Measurements from ENCODE around the gene TCEA3.

The TCEA3 gene

DNA sequence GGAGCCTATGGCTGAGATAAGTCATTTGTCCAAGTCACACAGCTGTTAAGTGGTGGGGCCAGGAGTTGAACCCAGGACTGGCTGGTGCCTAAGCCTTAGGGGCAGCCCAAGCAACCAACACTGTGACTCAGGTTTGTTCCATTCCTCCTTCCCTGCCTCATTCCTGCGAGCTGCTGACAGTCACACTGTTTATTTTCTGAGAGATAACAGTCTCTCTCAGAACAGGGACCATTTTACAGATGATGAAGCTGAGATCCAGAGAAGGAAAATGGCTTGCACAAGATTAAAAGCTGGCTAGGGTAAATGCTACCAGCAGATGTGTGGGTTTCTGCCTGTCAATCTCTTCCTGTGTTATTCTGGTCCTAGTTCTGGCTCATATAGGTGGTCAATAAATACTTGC lies 24.3 kb upstream of the TCEA3 start:
- DNase-seq (ENCODE audit: low read depth in 1 of 2, low spot score in 1 of 2), result no peak

DNA sequence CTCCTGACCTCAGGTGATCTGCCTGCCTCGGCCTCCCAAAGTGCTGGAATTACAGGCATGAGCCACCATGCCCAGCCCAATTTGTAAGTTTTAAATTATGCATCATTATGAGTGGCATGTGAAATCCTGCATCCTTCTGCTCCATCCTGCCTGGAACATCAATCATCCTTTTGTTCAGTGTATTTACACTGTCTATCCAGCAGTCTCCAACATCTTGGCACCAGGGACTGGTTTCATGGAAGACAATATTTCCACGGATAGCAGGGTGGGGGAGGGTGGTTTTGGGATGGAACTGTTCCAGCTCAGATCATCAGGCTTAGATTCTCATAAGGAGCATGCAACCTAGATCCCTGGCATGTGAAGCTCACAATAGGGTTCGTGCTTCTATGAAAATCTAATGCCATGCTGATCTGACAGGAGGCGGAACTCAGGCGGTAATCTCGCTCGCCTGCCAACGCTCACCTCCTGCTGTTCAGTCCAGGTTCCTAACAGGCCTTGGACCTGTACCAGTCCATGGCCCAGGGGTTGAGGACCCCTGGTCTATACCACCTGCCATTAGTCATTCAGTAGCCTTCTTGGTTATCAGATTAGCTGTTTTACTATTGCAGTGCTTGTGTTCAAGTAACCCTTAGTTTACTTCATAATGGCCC lies 22.2 kb upstream of the TCEA3 start:
- no peak for DNase-seq (ENCODE audit: low read depth in 1 of 2, low spot score in 1 of 2)

DNA sequence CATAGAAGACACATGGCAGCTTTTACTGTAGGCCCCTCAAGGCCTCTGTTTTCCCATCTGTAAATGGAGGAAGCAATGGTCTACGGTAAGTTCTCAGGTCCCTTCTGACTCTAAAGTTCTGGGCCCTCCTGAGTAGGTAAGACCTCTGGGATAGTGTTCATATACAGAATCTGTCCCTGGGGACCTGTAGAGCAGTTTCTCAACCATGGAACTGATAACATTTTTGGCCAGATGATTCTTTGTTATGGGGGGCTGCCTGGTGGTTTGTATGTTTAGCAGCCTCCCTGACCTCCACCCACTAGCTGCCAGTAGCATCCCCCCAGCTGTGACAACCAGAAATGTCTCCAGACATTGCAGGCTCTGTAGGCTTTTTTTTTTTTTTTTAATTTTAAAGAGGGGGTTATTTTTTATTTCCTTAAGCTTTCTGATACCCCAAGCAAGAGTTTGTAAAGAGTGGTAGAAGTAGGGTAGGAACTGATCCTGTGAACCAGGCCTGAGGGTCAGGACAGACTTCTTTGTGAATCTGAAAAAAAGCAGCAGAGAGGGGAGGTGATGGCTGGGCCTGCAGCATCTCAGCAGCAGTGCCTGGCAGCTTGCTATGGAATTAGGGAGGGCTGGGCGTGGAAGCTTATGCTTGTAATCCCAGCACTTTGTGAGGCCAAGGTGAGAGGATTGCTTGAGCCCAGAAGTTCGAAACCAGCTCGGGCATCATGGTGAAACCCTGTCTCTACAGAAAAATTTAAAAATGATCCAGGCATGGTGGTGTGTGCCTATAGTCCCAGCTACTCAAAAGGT lies 20.2 kb upstream of the TCEA3 start:
- no peak for DNase-seq (ENCODE audit: low read depth in 1 of 2, low spot score in 1 of 2)

DNA sequence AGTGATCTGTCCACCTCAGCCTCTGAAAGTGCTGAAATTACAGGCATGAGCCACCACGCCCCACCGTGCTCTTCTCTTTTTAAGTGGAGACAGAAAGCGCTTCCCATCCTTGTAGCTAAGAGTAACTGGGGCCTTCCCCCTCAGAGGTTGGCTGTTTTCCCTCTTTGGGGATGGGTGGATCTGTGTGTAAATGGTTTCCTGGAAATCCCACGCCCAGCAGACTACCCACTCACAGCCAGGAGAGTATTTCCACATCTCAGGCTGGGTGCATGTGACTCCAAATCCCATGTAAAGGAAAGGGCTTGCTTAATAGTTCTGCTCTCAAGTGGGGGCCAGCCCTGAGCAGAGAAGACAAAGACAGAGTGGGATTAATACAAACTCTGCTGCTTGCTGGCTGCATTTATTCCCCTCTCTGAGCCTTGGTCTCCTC lies 19.6 kb upstream of the TCEA3 start:
- no peak for DNase-seq (ENCODE audit: low read depth in 1 of 2, low spot score in 1 of 2)

- no peak for DNase-seq (ENCODE audit: low read depth in 1 of 2, low spot score in 1 of 2)
Observed at GRCh38 chr1:23442751-23443150, 18.2 kb upstream of the TCEA3 start.

- no peak for DNase-seq (ENCODE audit: low read depth in 1 of 2, low spot score in 1 of 2)
Observed at GRCh38 chr1:23441446-23442148, 17.0 kb upstream of the TCEA3 start.

DNA sequence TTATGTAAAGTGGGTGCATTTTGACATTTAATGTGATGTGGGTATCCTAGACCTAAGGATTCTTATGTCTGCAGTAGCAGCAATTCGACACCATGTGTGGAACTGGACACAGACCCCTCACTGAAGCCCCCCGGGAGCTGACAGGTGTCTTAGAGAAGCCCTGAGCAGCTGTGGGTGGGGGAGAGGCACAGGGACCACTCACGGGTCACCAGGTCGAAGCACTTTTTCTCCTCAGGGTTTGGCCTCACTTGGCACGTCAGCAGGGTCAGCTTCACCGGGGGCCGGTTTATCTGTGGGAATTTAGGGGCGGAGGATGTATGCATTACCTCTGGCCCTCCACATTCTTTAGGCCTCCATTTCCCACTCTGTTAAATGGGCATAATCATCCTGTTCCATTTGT lies 14.0 kb upstream of the TCEA3 start:
- no peak for DNase-seq (ENCODE audit: low read depth in 1 of 2, low spot score in 1 of 2)

DNA sequence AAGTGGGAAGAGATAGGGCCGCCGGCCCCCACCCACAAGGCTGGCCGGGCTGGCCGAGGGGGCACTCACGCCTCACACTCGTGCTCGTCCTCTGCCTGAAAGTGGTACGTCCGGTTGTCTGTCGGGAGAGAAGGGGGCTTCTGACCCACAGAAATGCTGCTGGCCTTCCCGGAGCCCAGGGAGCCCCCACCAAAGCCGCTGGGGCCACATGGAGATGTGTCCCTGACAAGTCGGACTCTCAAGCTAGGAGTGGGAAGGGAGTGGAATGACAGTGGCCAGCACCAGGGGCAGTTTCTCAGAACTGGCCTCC lies 12.8 kb upstream of the TCEA3 start:
- DNase-seq (ENCODE audit: low read depth in 1 of 2, low spot score in 1 of 2), result no peak

DNA sequence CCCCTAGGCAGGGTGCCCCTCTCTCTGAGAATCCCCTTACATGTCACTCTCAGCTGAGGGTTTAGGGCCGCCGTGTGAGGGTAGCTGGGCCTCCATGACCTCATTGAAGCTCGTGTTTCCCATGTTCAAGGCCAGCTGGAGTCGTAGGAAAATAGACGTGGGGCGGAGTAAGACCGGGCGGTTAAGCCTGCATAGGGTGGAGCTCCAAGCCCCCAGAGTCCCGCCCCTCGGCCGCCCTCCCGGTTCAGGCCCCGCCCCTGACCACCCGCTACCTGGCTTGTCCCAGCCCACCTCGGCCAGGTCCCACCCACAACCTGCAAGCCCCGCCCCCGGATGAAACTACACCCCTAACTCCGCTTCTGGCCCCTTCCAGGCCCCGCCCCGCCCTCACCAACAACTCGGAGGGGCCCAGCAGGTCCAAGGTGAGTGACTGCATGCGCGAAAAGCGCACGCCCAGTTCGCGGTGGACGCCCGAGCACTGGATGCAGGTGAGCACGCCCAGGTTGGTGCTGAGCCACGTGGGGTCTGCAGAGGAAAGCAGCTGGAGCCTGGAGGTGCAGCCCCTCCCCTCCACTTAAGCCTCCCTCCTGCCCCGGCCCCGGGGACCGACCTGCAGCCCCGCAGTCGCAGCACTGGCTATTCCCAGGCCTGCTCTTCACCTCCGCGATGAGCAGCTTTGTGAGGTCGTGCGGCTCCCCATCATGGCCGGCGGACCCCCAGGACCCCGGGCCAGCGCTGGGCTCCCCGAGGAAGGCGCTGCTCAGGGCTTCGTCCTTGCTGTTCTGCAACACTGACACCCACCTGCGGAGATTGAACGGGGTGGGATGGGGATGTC lies 12.2 kb upstream of the TCEA3 start:
- DNase-seq (ENCODE audit: low read depth in 1 of 2, low spot score in 1 of 2), result no peak

- DNase-seq (ENCODE audit: low read depth in 1 of 2, low spot score in 1 of 2), result no peak
Observed at GRCh38 chr1:23434260-23434775, 9.8 kb upstream of the TCEA3 start.

DNA sequence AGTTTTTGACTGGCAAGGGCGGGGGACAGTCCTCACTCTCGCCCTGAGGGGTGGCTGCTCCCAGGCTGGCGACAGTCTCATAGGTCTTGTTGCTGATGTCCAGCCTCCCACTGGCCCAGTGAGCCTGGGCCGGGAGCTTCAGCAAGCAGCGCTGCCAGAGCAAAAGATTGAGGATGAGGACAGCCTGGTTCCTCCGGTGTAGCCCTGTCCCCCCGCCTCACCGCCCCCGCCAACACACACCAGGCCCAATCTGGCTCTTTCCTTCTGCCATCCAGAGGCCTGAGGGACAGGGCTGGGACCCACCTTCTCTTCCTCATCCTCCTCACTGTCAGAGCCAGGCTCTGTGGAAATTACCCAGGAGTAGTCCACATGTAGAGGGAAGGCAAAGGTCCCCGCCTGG lies 8.6 kb upstream of the TCEA3 start:
- no peak for DNase-seq (ENCODE audit: low read depth in 1 of 2, low spot score in 1 of 2)

DNA sequence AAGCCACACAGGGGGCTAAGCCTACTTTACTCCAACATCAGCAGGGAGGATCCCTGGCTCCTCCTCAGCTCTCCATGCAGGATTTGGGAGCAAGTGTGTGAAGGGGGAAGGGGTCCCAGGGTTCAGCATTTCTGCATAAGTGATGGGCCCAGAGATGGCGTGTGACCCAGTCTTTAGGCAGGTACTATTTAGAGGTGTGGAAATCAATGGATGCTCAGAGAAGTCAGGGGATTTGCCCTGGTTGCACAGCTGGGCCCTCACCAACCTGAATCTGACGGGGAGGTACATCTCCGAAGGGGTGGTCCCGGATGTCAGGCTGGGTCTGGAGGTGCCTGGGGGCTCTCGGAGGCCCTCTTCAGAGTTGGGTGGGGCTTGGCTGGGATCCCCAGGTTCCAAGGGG lies 6.9 kb upstream of the TCEA3 start:
- DNase-seq (ENCODE audit: low read depth in 1 of 2, low spot score in 1 of 2), result no peak

GRCh38 chr1:23430803-23431202 lies 6.3 kb upstream of the TCEA3 start:
- DNase-seq (ENCODE audit: low read depth in 1 of 2, low spot score in 1 of 2), result no peak

DNA sequence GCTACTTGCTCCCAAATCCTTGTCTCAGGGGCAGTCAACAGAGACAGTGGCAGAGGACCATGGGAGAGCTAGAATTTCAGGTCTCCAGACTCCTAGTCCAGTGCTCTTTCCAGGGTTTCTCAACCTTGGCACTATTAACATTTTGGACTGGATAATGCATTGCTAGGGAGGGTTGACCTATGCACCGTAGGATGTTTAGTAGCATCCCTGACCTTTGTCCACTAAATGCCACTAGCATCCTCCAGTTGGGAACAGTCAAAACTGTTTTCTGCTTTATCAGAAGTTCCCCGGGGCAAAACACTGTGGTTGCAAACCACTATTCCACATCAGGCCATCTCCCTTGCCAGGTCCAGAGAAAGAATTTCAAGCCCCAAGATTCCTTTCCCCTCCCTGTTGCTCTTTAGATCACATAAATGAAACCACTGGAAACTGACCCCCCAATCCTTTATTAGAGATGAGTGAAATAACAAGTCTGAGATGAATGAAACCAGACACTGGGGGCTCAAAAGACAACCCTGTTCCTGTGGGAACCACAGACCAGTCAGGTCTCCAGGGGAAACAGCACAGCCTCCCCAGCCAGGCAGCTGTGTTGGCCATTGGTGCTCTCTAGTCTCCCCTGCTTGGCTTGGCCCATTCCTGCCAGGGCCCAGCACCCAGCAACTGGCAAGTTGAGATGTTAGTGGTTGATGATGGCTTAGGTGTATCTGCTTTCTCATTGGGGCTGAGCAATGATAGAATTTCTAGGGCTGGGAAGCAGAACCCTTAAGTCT lies 3.8 kb upstream of the TCEA3 start:
- no peak for DNase-seq (ENCODE audit: low read depth in 1 of 2, low spot score in 1 of 2)

GRCh38 chr1:23427550-23427949 lies 3.0 kb upstream of the TCEA3 start:
- no peak for DNase-seq (ENCODE audit: low read depth in 1 of 2, low spot score in 1 of 2)

DNA sequence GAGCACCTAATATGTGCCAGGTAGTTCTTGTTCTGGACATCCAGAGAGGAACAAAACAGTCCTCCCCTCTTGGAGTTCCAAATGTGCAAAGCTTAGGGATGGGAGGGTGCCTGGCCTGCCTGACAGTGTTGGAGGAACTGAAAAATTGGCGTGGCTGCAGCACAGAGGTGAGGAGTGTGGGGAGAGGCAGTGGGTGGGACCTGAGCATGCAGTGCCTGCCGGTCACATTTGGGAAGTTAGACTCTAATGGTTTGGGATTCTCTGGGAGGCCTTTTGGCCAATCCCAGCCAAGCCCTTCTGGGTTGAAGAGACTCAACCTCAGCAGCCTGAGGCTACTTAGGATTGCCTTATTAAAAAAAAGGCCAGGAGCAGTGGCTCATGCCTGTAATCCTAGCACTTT lies 2.3 kb upstream of the TCEA3 start:
- DNase-seq (ENCODE audit: low read depth in 1 of 2, low spot score in 1 of 2), result no peak

- DNase-seq (ENCODE audit: low read depth in 1 of 2, low spot score in 1 of 2), result no peak
Observed at GRCh38 chr1:23425193-23425494, 596 bp upstream of the TCEA3 start.

DNA sequence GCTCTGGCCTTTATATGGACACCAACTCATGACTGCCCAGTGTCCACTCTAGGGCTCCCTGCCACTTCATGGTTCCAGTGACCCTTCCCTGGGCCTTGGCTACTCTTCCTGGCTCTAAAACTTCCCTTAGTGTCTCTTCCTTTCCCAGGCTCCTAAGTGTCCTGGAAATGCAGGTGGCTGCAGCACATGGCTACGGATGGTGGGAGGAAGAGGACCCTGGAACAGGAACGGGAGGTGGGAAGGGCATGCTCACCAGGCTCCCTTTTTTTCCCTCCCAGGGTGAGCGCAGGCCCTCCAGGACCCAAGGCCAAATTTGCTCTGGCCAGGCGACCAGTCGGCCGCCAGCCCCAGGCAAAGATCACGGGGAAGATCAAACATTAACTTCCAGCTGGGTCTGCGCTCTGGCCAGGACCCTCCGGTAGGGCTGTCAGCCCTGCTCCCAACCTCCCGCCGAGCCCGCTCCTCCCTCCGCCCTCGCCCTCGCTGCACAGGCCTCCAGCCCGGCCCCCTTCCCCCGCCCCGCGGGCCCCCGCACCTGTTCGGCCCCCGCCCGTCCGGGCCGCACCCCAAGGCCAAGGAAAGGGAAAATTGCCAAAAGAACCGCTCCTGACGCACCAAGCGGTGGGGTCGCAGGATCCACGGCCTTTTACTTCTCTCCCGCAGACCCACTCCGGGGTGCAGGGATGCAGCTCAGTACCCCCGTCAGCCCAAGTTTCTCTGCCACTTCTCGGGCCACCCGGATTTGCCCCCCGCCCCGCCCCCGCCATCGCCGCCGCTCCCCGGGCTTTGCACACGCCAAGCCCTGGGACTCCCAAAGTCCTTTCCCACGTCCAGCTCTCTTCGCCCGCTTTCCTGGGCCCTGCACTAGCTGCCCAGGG lies 894 bp downstream of the TCEA3 start:
- DNase-seq (ENCODE audit: low read depth in 1 of 2, low spot score in 1 of 2), result no peak

- DNase-seq (ENCODE audit: low read depth in 1 of 2, low spot score in 1 of 2), result no peak
Observed at GRCh38 chr1:23422941-23423340, 1.6 kb downstream of the TCEA3 start.
